IMR-90 (cell line): Measurements from ENCODE around the gene DENR. TPM values are rescaled to one million over a fixed set of nuclear protein-coding genes. Genes with fewer than 3 reads are reported as not detected.

ENCODE experiments used
- ATAC-seq: fragments of 200-7000 bp; cut with Tn5 transposase; 2 replicates; pipeline ENCODE4 v1.9.1; 2020; ENCODE audit warnings: low read depth, mild to moderate bottlenecking, moderate library complexity
- BruUV-seq: library from RNA; stranded (reverse); fragments of 400-500 nt; replicated peaks from 2 replicates; lab custom pipeline; 2021; lab: Mats Ljungman, UMichigan
- CTCF ChIA-PET: fragments of 300-600 bp; formaldehyde crosslinking; extraction: SDS; loops from one replicate; lab custom pipeline; 2021; ENCODE audit warnings: antibody characterized with exemption; lab: Yijun Ruan, JAX
- POLR2A ChIA-PET: fragments of 300-600 bp; sonication (Branson Sonifier 250); formaldehyde crosslinking; loops from one replicate; lab custom pipeline; 2022; ENCODE audit warnings: antibody characterized with exemption; ENCODE audit not compliant: unreplicated experiment; lab: Charles Lee
- DNase-seq: peaks from one replicate; pipeline ENCODE4 v3.0.0; 2013
- H2AFZ ChIP-seq: replicated peaks from 2 replicates; pipeline ENCODE3; 2013; ENCODE audit warnings: low read length, mild to moderate bottlenecking; ENCODE audit not compliant: poor library complexity
- H2AK5ac ChIP-seq: 2 replicates; pipeline ENCODE4 v1.6.1; 2013; ENCODE audit warnings: low read depth, low read length, inconsistent platforms
- H2AK9ac ChIP-seq: replicated peaks from 2 replicates; pipeline ENCODE3; 2013; ENCODE audit warnings: mild to moderate bottlenecking, low read depth, low read length, moderate library complexity; ENCODE audit not compliant: poor library complexity
- H2BK120ac ChIP-seq: 2 replicates; pipeline ENCODE4 v1.6.1; 2013; ENCODE audit warnings: low read depth, low read length, inconsistent platforms
- H2BK15ac ChIP-seq: 3 replicates; pipeline ENCODE4 v1.6.1; 2013; ENCODE audit warnings: low read depth, low read length, inconsistent platforms
- H2BK20ac ChIP-seq: 2 replicates; pipeline ENCODE4 v1.6.1; 2013; ENCODE audit warnings: low read depth, mild to moderate bottlenecking, inconsistent platforms, low read length, moderate library complexity
- H2BK5ac ChIP-seq: 2 replicates; pipeline ENCODE4 v1.6.1; 2013; ENCODE audit warnings: mild to moderate bottlenecking, low read depth, low read length, inconsistent platforms; ENCODE audit not compliant: poor library complexity, severe bottlenecking
- H3K14ac ChIP-seq: replicated peaks from 2 replicates; pipeline ENCODE4 v1.6.1; 2013; ENCODE audit warnings: low read depth, low read length, inconsistent platforms
- H3K18ac ChIP-seq: 2 replicates; pipeline ENCODE4 v1.6.1; 2013; ENCODE audit warnings: low read depth, low read length, control low read depth
- H3K23ac ChIP-seq: 2 replicates; pipeline ENCODE4 v1.6.1; 2013; ENCODE audit warnings: low read depth, low read length, inconsistent platforms
- H3K27ac ChIP-seq: 2 replicates; pipeline ENCODE4 v1.5.1; 2013; ENCODE audit warnings: mild to moderate bottlenecking, control low read depth, low read length; ENCODE audit not compliant: insufficient read depth
- H3K27me3 ChIP-seq: 2 replicates; pipeline ENCODE4 v1.6.1; 2013; ENCODE audit warnings: low read length; ENCODE audit not compliant: control insufficient read depth, insufficient read depth
- H3K36me3 ChIP-seq: 2 replicates; pipeline ENCODE4 v1.6.1; 2013; ENCODE audit warnings: low read length, mixed read lengths; ENCODE audit not compliant: control insufficient read depth, insufficient read depth
- H3K4ac ChIP-seq: 2 replicates; pipeline ENCODE4 v1.6.1; 2013; ENCODE audit warnings: low read depth, low read length, inconsistent platforms
- H3K4me1 ChIP-seq: 2 replicates; pipeline ENCODE4 v1.6.1; 2013; ENCODE audit warnings: low read length, mixed read lengths; ENCODE audit not compliant: control insufficient read depth, insufficient read depth
- H3K4me2 ChIP-seq: 2 replicates; pipeline ENCODE4 v1.6.1; 2013; ENCODE audit warnings: low read depth, mild to moderate bottlenecking, control low read depth, low read length, moderate library complexity
- H3K4me3 ChIP-seq: 2 replicates; pipeline ENCODE4 v1.5.1; 2013; ENCODE audit warnings: low read depth, mild to moderate bottlenecking, control low read depth, low read length, moderate library complexity; ENCODE audit not compliant: insufficient read depth
- H3K56ac ChIP-seq: 2 replicates; pipeline ENCODE4 v1.6.1; 2013; ENCODE audit warnings: low read length, inconsistent platforms; ENCODE audit not compliant: insufficient read depth; ENCODE audit errors: extremely low read depth
- H3K79me1 ChIP-seq, 2 experiments: 2 replicates each; pipeline ENCODE4 v1.6.1; 2013; ENCODE audit warnings: low read length in 2 of 2, inconsistent platforms in 1 of 2, low read depth in 1 of 2
- H3K9ac ChIP-seq: 2 replicates; pipeline ENCODE4 v1.6.1; 2013; ENCODE audit warnings: low read depth, low read length, control low read depth
- H3K9me1 ChIP-seq: 2 replicates; pipeline ENCODE4 v1.6.1; 2013; ENCODE audit warnings: low read length, inconsistent platforms; ENCODE audit not compliant: insufficient read depth
- H3K9me3 ChIP-seq: 2 replicates; pipeline ENCODE4 v1.6.1; 2013; ENCODE audit warnings: low read length; ENCODE audit not compliant: control insufficient read depth, insufficient read depth
- H4K20me1 ChIP-seq: 2 replicates; pipeline ENCODE4 v1.6.1; 2013; ENCODE audit warnings: low read length, inconsistent platforms; ENCODE audit not compliant: insufficient read depth
- H4K5ac ChIP-seq: 2 replicates; pipeline ENCODE4 v1.6.1; 2013; ENCODE audit warnings: mild to moderate bottlenecking, low read depth, low read length, control low read depth
- H4K8ac ChIP-seq, 2 experiments: 2 replicates each; pipeline ENCODE4 v1.6.1; 2013; ENCODE audit warnings: low read depth in 2 of 2, low read length in 2 of 2, control low read depth in 1 of 2, inconsistent platforms in 1 of 2
- H4K91ac ChIP-seq: 2 replicates; pipeline ENCODE4 v1.6.1; 2013; ENCODE audit warnings: low read depth, low read length, inconsistent platforms; ENCODE audit not compliant: insufficient read depth
- CEBPB ChIP-seq: IDR thresholded peaks from 2 replicates; pipeline ENCODE4 v1.6.1; 2012; ENCODE audit warnings: low read depth, low read length, improper control_type of control experiment
- CTCF ChIP-seq: conservative IDR thresholded peaks from 2 replicates; pipeline ENCODE4 v1.5.1; 2012; ENCODE audit warnings: mild to moderate bottlenecking, low read depth, low read length, improper control_type of control experiment
- ELK1 ChIP-seq: fragments of 150-350 bp; IDR thresholded peaks from 2 replicates; pipeline ENCODE4 v1.6.1; 2016; ENCODE audit warnings: low read depth, mild to moderate bottlenecking, low read length, moderate library complexity, borderline replicate concordance
- FOS ChIP-seq: fragments of 150-350 bp; IDR thresholded peaks from 2 replicates; pipeline ENCODE4 v1.6.1; 2016; ENCODE audit warnings: low read depth, low read length
- MAFK ChIP-seq: IDR thresholded peaks from 2 replicates; pipeline ENCODE4 v1.6.1; 2012; ENCODE audit warnings: low read depth, low read length, improper control_type of control experiment
- MAZ ChIP-seq: IDR thresholded peaks from 2 replicates; pipeline ENCODE4 v1.6.1; 2012; ENCODE audit warnings: low read depth, mild to moderate bottlenecking, low read length, improper control_type of control experiment, moderate library complexity, borderline replicate concordance
- MXI1 ChIP-seq: IDR thresholded peaks from 2 replicates; pipeline ENCODE4 v1.6.1; 2012; ENCODE audit warnings: low read depth, mild to moderate bottlenecking, low read length, moderate library complexity, borderline replicate concordance
- POLR2A ChIP-seq: IDR thresholded peaks from 2 replicates; pipeline ENCODE4 v1.6.1; 2012; ENCODE audit warnings: mild to moderate bottlenecking, low read depth, low read length
- RAD21 ChIP-seq: IDR thresholded peaks from 2 replicates; pipeline ENCODE4 v1.6.1; 2012; ENCODE audit warnings: low read length, improper control_type of control experiment
- RCOR1 ChIP-seq: IDR thresholded peaks from 2 replicates; pipeline ENCODE4 v1.6.1; 2012; ENCODE audit warnings: mild to moderate bottlenecking, low read length, improper control_type of control experiment; ENCODE audit not compliant: insufficient replicate concordance
- RFX5 ChIP-seq: IDR thresholded peaks from 2 replicates; pipeline ENCODE4 v1.8.0; 2012; ENCODE audit warnings: low read depth, mild to moderate bottlenecking, low read length, moderate library complexity
- SMC3 ChIP-seq: fragments of 150-350 bp; IDR thresholded peaks from 2 replicates; pipeline ENCODE4 v1.6.1; 2016; ENCODE audit warnings: low read depth, mild to moderate bottlenecking, antibody characterized with exemption, low read length, moderate library complexity
- USF2 ChIP-seq: fragments of 150-350 bp; IDR thresholded peaks from 2 replicates; pipeline ENCODE4 v1.6.1; 2017; ENCODE audit warnings: mild to moderate bottlenecking, antibody characterized with exemption, low read length, low read depth
- WGBS, 2 experiments: methylation state at CpG; one replicate each; pipeline versions ENCODE4 v1.1.5 to v1.1.7; 2013; ENCODE audit warnings: missing lambda C conversion rate in 2 of 2; ENCODE audit not compliant: insufficient read length in 1 of 2; ENCODE audit errors: extremely low coverage in 2 of 2; 5-methylcytosine and 5-hydroxymethylcytosine counted together
- dilution Hi-C: fragments of 300-500 bp; cut with HindIII; formaldehyde crosslinking; loops from one replicate; pipeline ENCODE4 v1.14.3; 2018; ENCODE audit warnings: low sequenced_read_pairs; ENCODE audit not compliant: unreplicated experiment
- in situ Hi-C: fragments of 300-500 bp; cut with MboI; formaldehyde crosslinking; loops from 3 replicates; pipeline ENCODE4 v1.14.3; 2019; ENCODE audit warnings: low sequenced_read_pairs, inconsistent platforms, mixed read lengths
- intact Hi-C: fragments of 100-400 bp; cut with micrococcal nuclease; formaldehyde crosslinking; loops from 2 replicates; pipeline ENCODE4 v1.10.0; 2022
- polyA plus RNA-seq, 3 experiments: library from polyadenylated mRNA; depleted of rRNA; stranded (reverse); fragments of >200 nt; gene quantifications; 2 replicates each; pipeline ENCODE4 v1.2.3, GENCODE V29; 2012; ENCODE audit warnings: low replicate concordance in 1 of 3
- total RNA-seq: library from RNA; depleted of rRNA; stranded (reverse); fragments of >200 nt; gene quantifications from 2 replicates; pipeline ENCODE4 v1.2.3, GENCODE V29; 2012

DENR gene
- total and polyA plus RNA-seq, 2 of the 4 experiments (the other 2 are of a cell fraction): 8.2 to 24.5 TPM

- H2BK15ac ChIP-seq: no peak overlapping the region
- H3K36me3 ChIP-seq: no peaks in the 10 kb centered on the region
- no peak overlapping the region for H2AFZ ChIP-seq
- no peak overlapping the region for H2BK120ac ChIP-seq
- no peak overlapping the region for H3K14ac ChIP-seq
- DNase-seq (no peak), ATAC-seq (no peak)
- POLR2A ChIA-PET: no interaction called here
- no peak overlapping the region for H3K4ac ChIP-seq
- H2BK5ac ChIP-seq: no peak overlapping the region
- H4K5ac ChIP-seq: no peak overlapping the region
- no peak overlapping the region for H3K4me2 ChIP-seq
- H3K27me3 ChIP-seq: peaks cover 30% of the 10 kb centered on the region
- no TSS peak for BruUV-seq
- no peaks in the 10 kb centered on the region for H3K79me1 ChIP-seq
- H4K8ac ChIP-seq: no peak overlapping the region
- no peaks in the 10 kb centered on the region for H3K9me1 ChIP-seq
- H2AK5ac ChIP-seq: no peak overlapping the region
- TF ChIP-seq CTCF: no peak
- no peak for TF ChIP-seq FOS
- no peak for TF ChIP-seq CEBPB
- no peak for TF ChIP-seq RAD21
- TF ChIP-seq MAZ: no peak
- no peak for TF ChIP-seq ELK1
- TF ChIP-seq MXI1: no peak
- no peak for TF ChIP-seq USF2
- TF ChIP-seq POLR2A: no peak
- no peak for TF ChIP-seq MAFK
- no peak for TF ChIP-seq RFX5
- TF ChIP-seq RCOR1: no peak
- no peak for TF ChIP-seq SMC3
- CTCF ChIA-PET: no interaction called here
- H2BK20ac ChIP-seq: no peak overlapping the region
- H3K18ac ChIP-seq: no peak overlapping the region
- intact Hi-C loops (no loop called here), in situ Hi-C loops (no loop called here), dilution Hi-C loops (no loop called here)
- no peak overlapping the region for H3K23ac ChIP-seq
- no peak overlapping the region for H4K91ac ChIP-seq
- H3K27ac ChIP-seq: no peak overlapping the region
- H4K20me1 ChIP-seq: no peaks in the 10 kb centered on the region
- H3K9ac ChIP-seq: no peak overlapping the region
- no peak overlapping the region for H3K4me3 ChIP-seq
- no peak overlapping the region for H2AK9ac ChIP-seq
- WGBS, 2 experiments: 100% methylated on average over 1 of the region's 3 CpGs; no CpG with 5 or more reads in 1 of the 2 experiments
- no peaks in the 10 kb centered on the region for H3K4me1 ChIP-seq
- H3K9me3 ChIP-seq: 0 out of 2 replicates have a peak, but pooled peaks cover 2% of the 10 kb centered on the region
- H3K56ac ChIP-seq: no peak overlapping the region
Measured at GRCh38 chr12:122732170-122732569, 20.5 kb upstream of the DENR start.
